Panc1 (cell line): Measurements from ENCODE around the gene ADARB2. TPM values are rescaled to one million over a fixed set of nuclear protein-coding genes. Genes with fewer than 3 reads are reported as not detected.

Experiments used
- ATAC-seq: fragments of 200-7000 bp; cut with Tn5 transposase; 2 replicates; pipeline ENCODE4 v1.9.1; 2020; ENCODE audit warnings: mild to moderate bottlenecking, moderate library complexity
- BruUV-seq: library from RNA; stranded (reverse); fragments of 400-500 nt; replicated peaks from 2 replicates; lab custom pipeline; 2021; lab: Mats Ljungman, UMichigan
- CTCF ChIA-PET: fragments of 300-600 bp; sonication (Branson Sonifier 250); formaldehyde crosslinking; loops from one replicate; lab custom pipeline; 2022; ENCODE audit warnings: antibody characterized with exemption; lab: Charles Lee
- POLR2A ChIA-PET: fragments of 300-600 bp; sonication (Branson Sonifier 250); formaldehyde crosslinking; loops from one replicate; lab custom pipeline; 2022; ENCODE audit warnings: antibody characterized with exemption; lab: Charles Lee
- DNase-seq: peaks from one replicate; pipeline ENCODE4 v3.0.0-alpha.2; 2010; ENCODE audit warnings: low read depth, low spot score
- H3K27ac ChIP-seq: 2 replicates; pipeline ENCODE4 v1.5.1; 2011; ENCODE audit warnings: mild to moderate bottlenecking, low read length, inconsistent platforms
- H3K27me3 ChIP-seq: fragments of 200-500 bp; sonication (Bioruptor generic); 2 replicates; pipeline ENCODE4 v1.6.0; 2014; ENCODE audit warnings: low read length, inconsistent platforms; ENCODE audit not compliant: control insufficient read depth, insufficient read depth
- H3K36me3 ChIP-seq: fragments of 200-500 bp; sonication (Bioruptor generic); 2 replicates; pipeline ENCODE4 v1.5.1; 2014; ENCODE audit warnings: inconsistent platforms, mild to moderate bottlenecking, low read length, moderate library complexity; ENCODE audit not compliant: control insufficient read depth, insufficient read depth
- H3K4me1 ChIP-seq: 2 replicates; pipeline ENCODE4 v1.5.1; 2011; ENCODE audit warnings: inconsistent platforms, mild to moderate bottlenecking, low read length, moderate library complexity; ENCODE audit not compliant: control insufficient read depth, insufficient read depth
- H3K4me3 ChIP-seq, 2 experiments: 2 replicates each; pipeline ENCODE4 v1.5.1; 2011 to 2012; ENCODE audit warnings: low read depth in 2 of 2, low read length in 2 of 2, mild to moderate bottlenecking in 2 of 2, inconsistent platforms in 1 of 2, moderate library complexity in 1 of 2
- H3K9me3 ChIP-seq: fragments of 200-500 bp; sonication (Bioruptor generic); 2 replicates; pipeline ENCODE4 v1.5.1; 2014; ENCODE audit warnings: low read depth, mild to moderate bottlenecking, inconsistent platforms, low read length, moderate library complexity; ENCODE audit not compliant: control insufficient read depth, insufficient read depth
- CTCF ChIP-seq: fragments of 450-650 bp; IDR thresholded peaks from 2 replicates; pipeline ENCODE4 v1.5.1; 2017; ENCODE audit warnings: mild to moderate bottlenecking
- POLR2AphosphoS5 ChIP-seq: IDR thresholded peaks from 2 replicates; pipeline ENCODE4 v1.6.1; 2012; ENCODE audit warnings: mild to moderate bottlenecking, low read depth, low read length, moderate library complexity
- REST ChIP-seq, 2 experiments: IDR thresholded peaks; 2 replicates each; pipeline ENCODE4 v1.6.1; 2011 to 2012; ENCODE audit warnings: low read depth in 2 of 2, control low read depth in 1 of 2, low read length in 1 of 2, mild to moderate bottlenecking in 1 of 2, moderate library complexity in 1 of 2; ENCODE audit not compliant: insufficient read depth in 1 of 2
- SIN3A ChIP-seq: IDR thresholded peaks from 2 replicates; pipeline ENCODE4 v1.6.1; 2012; ENCODE audit warnings: low read depth, mild to moderate bottlenecking, low read length, moderate library complexity, borderline replicate concordance; ENCODE audit not compliant: insufficient read depth
- TCF7L2 ChIP-seq: IDR thresholded peaks from 2 replicates; pipeline ENCODE4 v1.6.1; 2011; ENCODE audit warnings: mild to moderate bottlenecking, low read depth, low read length, inconsistent platforms
- in situ Hi-C: cut with HindIII; loops from 2 replicates; pipeline ENCODE4 v1.10.0; 2016; ENCODE audit warnings: low sequenced_read_pairs, low pct_unique_long_range_greater_than_20kb
- intact Hi-C: fragments of 100-400 bp; cut with micrococcal nuclease; formaldehyde crosslinking; loops from one replicate; pipeline ENCODE4 v1.10.0; 2022; ENCODE audit not compliant: unreplicated experiment
- total RNA-seq: library from RNA; stranded (reverse); gene quantifications from one replicate; pipeline ENCODE4 v1.2.1, GENCODE V29; 2021; ENCODE audit not compliant: unreplicated experiment

The ADARB2 gene
- total RNA-seq, 1 experiment from 2014 or later, result 0.31 TPM

- in situ Hi-C loops (no loop called here), intact Hi-C loops (no loop called here)
- TF ChIP-seq REST (IDR thresholded peaks at IDR 0.05; ENCODE audit: insufficient read depth in 1 of 2, low read depth in 2 of 2, low read length in 1 of 2) (no peak), TCF7L2 (no peak)
- no peaks in the 10 kb centered on the region for H3K36me3 ChIP-seq
- BruUV-seq, result no TSS peak
- no peaks in the 10 kb centered on the region for H3K9me3 ChIP-seq
- DNase-seq, result no peak
- no peak for ATAC-seq
- no peak overlapping the region for H3K4me3 ChIP-seq
- no peaks in the 10 kb centered on the region for H3K4me1 ChIP-seq
- H3K27me3 ChIP-seq, result no peaks in the 10 kb centered on the region
- ChIA-PET POLR2A (no interaction called here), CTCF (no interaction called here)
- no peak overlapping the region for H3K27ac ChIP-seq
Measured at GRCh38 chr10:1591045-1591444, 146.3 kb downstream of the ADARB2 start.

GRCh38 chr10:1589257-1589656, 148.1 kb downstream of the ADARB2 start:
- intact Hi-C loops, result no loop called here
- TF ChIP-seq SIN3A, result no peak
- no peak for TF ChIP-seq REST (IDR thresholded peaks at IDR 0.05; ENCODE audit: insufficient read depth in 1 of 2, low read depth in 2 of 2, low read length in 1 of 2)
- TF ChIP-seq CTCF, result no peak
- TF ChIP-seq POLR2AphosphoS5, result no peak
- TF ChIP-seq TCF7L2, result no peak
- POLR2A ChIA-PET, result no interaction called here
- no peak overlapping the region for H3K27ac ChIP-seq
- ATAC-seq (no peak), DNase-seq (no peak)
- in situ Hi-C loops, result no loop called here
- H3K4me1 ChIP-seq, result no peaks in the 10 kb centered on the region
- BruUV-seq, result no TSS peak
- H3K4me3 ChIP-seq, result no peak overlapping the region
- CTCF ChIA-PET, result no interaction called here
- H3K36me3 ChIP-seq, result no peaks in the 10 kb centered on the region
- H3K27me3 ChIP-seq, result no peaks in the 10 kb centered on the region
- no peaks in the 10 kb centered on the region for H3K9me3 ChIP-seq
